K562 (cell line): Measurements from ENCODE around the gene IQCN. TPM values are rescaled to one million over a fixed set of nuclear protein-coding genes. Genes with fewer than 3 reads are reported as not detected.

ENCODE experiments used
- ADNP ChIP-seq: fragments of 200-800 bp; sonication (Bioruptor generic); IDR thresholded peaks from 2 replicates; pipeline ENCODE4 v1.6.1; 2016; ENCODE audit warnings: missing genetic modification characterization, missing compliant biosample characterization
- BACH1 ChIP-seq: fragments of 200-800 bp; sonication (Bioruptor generic); IDR thresholded peaks from 2 replicates; pipeline ENCODE4 v1.6.1; 2016; ENCODE audit warnings: missing genetic modification characterization, missing compliant biosample characterization
- CAMTA2 ChIP-seq: fragments of 250-450 bp; sonication (Bioruptor Pico); conservative IDR thresholded peaks from 2 replicates; pipeline ENCODE4 v1.5.1; 2022
- CEBPG ChIP-seq, 3 experiments: fragments of 200-800 bp in 1 of 3; sonication (Bioruptor generic) in 1 of 3; sonication (generic) in 1 of 3; formaldehyde crosslinking in 1 of 3; IDR thresholded peaks in 2 of 3; conservative IDR thresholded peaks in 1 of 3; 2 replicates each; pipeline versions ENCODE4 v1.6.1 to v1.8.0; 2016 to 2022; ENCODE audit warnings: missing compliant biosample characterization in 2 of 3, missing genetic modification characterization in 2 of 3, mild to moderate bottlenecking in 1 of 3, missing genetic modification reagents in 1 of 3
- CTBP1 ChIP-seq: fragments of 450-650 bp; IDR thresholded peaks from 2 replicates; pipeline ENCODE4 v1.6.1; 2016; ENCODE audit warnings: borderline replicate concordance
- ELF1 ChIP-seq: fragments of 200-800 bp; sonication (Bioruptor generic); IDR thresholded peaks from 2 replicates; pipeline ENCODE4 v1.6.1; 2016; ENCODE audit warnings: missing genetic modification characterization, missing compliant biosample characterization
- MAZ ChIP-seq, 2 experiments: fragments of 450-650 bp in 1 of 2; sonication (generic) in 1 of 2; formaldehyde crosslinking; IDR thresholded peaks in 1 of 2; conservative IDR thresholded peaks in 1 of 2; 2 replicates each; pipeline versions ENCODE4 v1.4.0 to v1.5.0; 2020; ENCODE audit warnings: mild to moderate bottlenecking in 1 of 2, missing genetic modification reagents in 1 of 2
- MYBL2 ChIP-seq, 2 experiments: fragments of 450-650 bp in 1 of 2; sonication (generic) in 1 of 2; formaldehyde crosslinking in 1 of 2; IDR thresholded peaks; 2 replicates each; pipeline versions ENCODE4 v1.6.1 to v1.8.1; 2017 to 2022; ENCODE audit warnings: borderline replicate concordance in 1 of 2, inconsistent platforms in 1 of 2, low read depth in 1 of 2, mild to moderate bottlenecking in 1 of 2, missing genetic modification reagents in 1 of 2, moderate library complexity in 1 of 2
- MYNN ChIP-seq, 2 experiments: sonication (generic); formaldehyde crosslinking in 1 of 2; IDR thresholded peaks; 2 replicates each; pipeline versions ENCODE4 v1.5.0 to v1.6.1; 2016 to 2020; ENCODE audit warnings: antibody characterized with exemption in 1 of 2, missing genetic modification reagents in 1 of 2
- NCOA6 ChIP-seq: fragments of 450-650 bp; IDR thresholded peaks from 2 replicates; pipeline ENCODE4 v1.6.1; 2017; ENCODE audit warnings: mild to moderate bottlenecking
- NR2C1 ChIP-seq, 2 experiments: fragments of 450-650 bp; IDR thresholded peaks; 2 replicates each; pipeline ENCODE4 v1.6.1; 2017; ENCODE audit warnings: mild to moderate bottlenecking in 2 of 2, antibody characterized with exemption in 1 of 2, inconsistent platforms in 1 of 2, missing compliant biosample characterization in 1 of 2, missing genetic modification characterization in 1 of 2
- OTX1 ChIP-seq: fragments of 450-650 bp; formaldehyde crosslinking; IDR thresholded peaks from 2 replicates; pipeline ENCODE4 v1.4.0; 2022; ENCODE audit warnings: mild to moderate bottlenecking
- PHB ChIP-seq: fragments of 250-450 bp; sonication (Bioruptor Pico); IDR thresholded peaks from 2 replicates; pipeline ENCODE4 v1.5.0; 2021
- POLR3G ChIP-seq: IDR thresholded peaks from 2 replicates; pipeline ENCODE4 v1.6.1; 2011; ENCODE audit not compliant: insufficient read length, insufficient replicate concordance; ENCODE audit errors: extremely low read depth
- RBM39 ChIP-seq: fragments of 200-400 bp; formaldehyde crosslinking; optimal IDR thresholded peaks from 2 replicates; pipeline ENCODE3; 2018; ENCODE audit warnings: low read depth, low read length
- SETDB1 ChIP-seq: IDR thresholded peaks from one replicate; pipeline ENCODE4 v1.6.1; 2012; ENCODE audit warnings: low read length, control low read depth, inconsistent platforms
- SMARCA4 ChIP-seq: fragments of 450-650 bp; IDR thresholded peaks from 2 replicates; pipeline ENCODE4 v1.6.1; 2016
- SNRNP70 ChIP-seq: fragments of 200-400 bp; formaldehyde crosslinking; optimal IDR thresholded peaks from 2 replicates; pipeline ENCODE3; 2017; ENCODE audit warnings: low read depth, low read length
- XRCC3 ChIP-seq: fragments of 450-650 bp; IDR thresholded peaks from 2 replicates; pipeline ENCODE4 v1.6.1; 2017; ENCODE audit warnings: mild to moderate bottlenecking, moderate library complexity
- ZNF436 ChIP-seq: fragments of 250-450, 450-650 bp; sonication (Bioruptor Pico); formaldehyde crosslinking; IDR thresholded peaks from 2 replicates; pipeline ENCODE4 v1.7.0; 2020; ENCODE audit warnings: mild to moderate bottlenecking
- ZNF57 ChIP-seq: fragments of 450-650 bp; formaldehyde crosslinking; IDR thresholded peaks from 2 replicates; pipeline ENCODE4 v1.4.0; 2020; ENCODE audit warnings: mild to moderate bottlenecking, moderate library complexity
- polyA plus RNA-seq, 8 experiments: library from polyadenylated mRNA; depleted of rRNA in 4 of 8; stranded (reverse) in 5 of 8; unstranded in 3 of 8; fragments of >200 nt; fragmentation: Nextera tagmentation in 2 of 8; fragmentation: Illumina TruSeq in 1 of 8; extraction: Ambion mirVana in 2 of 8; extraction: Trizol in 1 of 8; gene quantifications; 2 replicates each; pipeline versions ENCODE4 v1.2.1 to v1.2.3, GENCODE V29; 2011 to 2014; ENCODE audit warnings: inconsistent platforms in 1 of 8, missing spikeins in 1 of 8
- total RNA-seq, 7 experiments: library from RNA; depleted of rRNA in 6 of 7; stranded (reverse); fragments of >200 nt in 6 of 7; fragmentation: Illumina TruSeq in 2 of 7; extraction: Trizol in 2 of 7; gene quantifications; 2 replicates each; pipeline versions ENCODE4 v1.2.1 to v1.2.3, GENCODE V29; 2011 to 2021; ENCODE audit warnings: low replicate concordance in 1 of 7
- TF ChIP-seq, protein P1 (sequence below): fragments of 250-450 bp; sonication (Bioruptor Pico); IDR thresholded peaks from 2 replicates; pipeline ENCODE4 v1.6.1; 2021; ENCODE audit warnings: mild to moderate bottlenecking
- TF ChIP-seq, protein P2 (sequence below): fragments of 450-650 bp; formaldehyde crosslinking; IDR thresholded peaks from 2 replicates; pipeline ENCODE4 v1.4.0; 2022; ENCODE audit warnings: mild to moderate bottlenecking, moderate library complexity
- TF ChIP-seq, protein P3 (sequence below): IDR thresholded peaks from 2 replicates; pipeline ENCODE4 v1.6.1; 2014; ENCODE audit warnings: antibody characterized with exemption

IQCN gene
- total and polyA plus RNA-seq, 9 of the 15 experiments (the other 6 are each of a cell fraction or from before 2014, with no cell fraction given): 0.01 to 0.07 (median 0.04) TPM; not detected in 3

DNA sequence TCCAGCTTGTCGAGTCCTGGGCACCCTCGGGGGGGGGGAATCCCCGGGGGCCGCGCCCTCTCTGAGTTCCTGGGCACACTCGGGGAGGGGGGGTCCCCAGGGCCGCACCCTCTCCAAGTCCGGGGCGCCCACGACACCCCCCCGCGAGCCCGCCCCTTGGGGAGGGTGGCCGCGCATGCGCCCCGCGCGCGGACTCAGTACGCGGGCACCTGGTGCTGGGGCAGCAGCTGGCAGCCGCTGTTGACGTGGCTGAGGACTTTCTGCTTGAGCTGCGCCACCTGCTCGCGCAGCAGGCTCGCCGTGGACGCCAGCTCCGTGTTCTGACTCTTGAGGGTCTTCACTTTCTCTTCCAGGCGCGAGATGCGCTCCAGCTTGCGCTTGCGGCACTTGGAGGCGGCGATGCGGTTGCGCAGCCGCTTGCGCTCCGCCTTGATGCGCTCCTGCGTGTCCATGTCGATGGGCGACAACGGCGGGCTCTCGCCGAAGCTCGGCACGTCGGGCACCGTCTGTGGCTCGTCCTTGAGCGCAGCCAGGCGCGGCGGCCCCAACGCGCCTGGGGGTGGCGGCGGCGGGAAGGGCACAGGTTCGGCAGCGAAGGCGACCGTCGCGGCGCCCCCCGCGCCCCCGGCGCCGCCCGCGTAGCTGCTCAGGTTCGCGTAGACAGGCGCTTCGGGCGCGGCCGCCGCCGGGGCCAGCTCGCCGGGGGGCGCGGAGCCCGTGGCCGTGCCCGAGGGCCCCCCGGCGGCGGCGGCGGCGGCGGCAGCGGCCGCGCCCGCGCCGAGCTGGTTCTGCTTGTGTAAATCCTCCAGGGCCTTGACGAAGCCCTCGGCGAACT, 6.2 kb upstream of the IQCN start (continued):
- TF ChIP-seq, protein P1, sequence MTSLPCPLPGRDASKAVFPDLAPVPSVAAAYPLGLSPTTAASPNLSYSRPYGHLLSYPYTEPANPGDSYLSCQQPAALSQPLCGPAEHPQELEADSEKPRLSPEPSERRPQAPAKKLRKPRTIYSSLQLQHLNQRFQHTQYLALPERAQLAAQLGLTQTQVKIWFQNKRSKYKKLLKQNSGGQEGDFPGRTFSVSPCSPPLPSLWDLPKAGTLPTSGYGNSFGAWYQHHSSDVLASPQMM (CRISPR knock-in tag): no peak
- TF ChIP-seq RBM39: no peak
- TF ChIP-seq MYNN (IDR thresholded peaks at IDR 0.05): no peak
- TF ChIP-seq MYNN (CRISPR knock-in tag; IDR thresholded peaks at IDR 0.05): no peak
- no peak for TF ChIP-seq ZNF436 (CRISPR knock-in tag)
- no peak for TF ChIP-seq PHB (CRISPR knock-in tag)
- TF ChIP-seq OTX1: no peak
- no peak for TF ChIP-seq MYBL2 (IDR thresholded peaks at IDR 0.05; ENCODE audit: low read depth)
- no peak for TF ChIP-seq MYBL2 (CRISPR knock-in tag; IDR thresholded peaks at IDR 0.05; ENCODE audit: borderline replicate concordance)
- TF ChIP-seq ELF1: no peak
- 0 out of 2 replicates have a peak, but pooled peaks have one; percentile 12 for TF ChIP-seq CEBPG (CRISPR knock-in tag; IDR thresholded peaks at IDR 0.05)
- TF ChIP-seq CEBPG (tag; conservative IDR thresholded peaks at IDR 0.05 in 1 of 2, IDR thresholded peaks at IDR 0.05 in 1 of 2): no peak
- TF ChIP-seq, protein P2, sequence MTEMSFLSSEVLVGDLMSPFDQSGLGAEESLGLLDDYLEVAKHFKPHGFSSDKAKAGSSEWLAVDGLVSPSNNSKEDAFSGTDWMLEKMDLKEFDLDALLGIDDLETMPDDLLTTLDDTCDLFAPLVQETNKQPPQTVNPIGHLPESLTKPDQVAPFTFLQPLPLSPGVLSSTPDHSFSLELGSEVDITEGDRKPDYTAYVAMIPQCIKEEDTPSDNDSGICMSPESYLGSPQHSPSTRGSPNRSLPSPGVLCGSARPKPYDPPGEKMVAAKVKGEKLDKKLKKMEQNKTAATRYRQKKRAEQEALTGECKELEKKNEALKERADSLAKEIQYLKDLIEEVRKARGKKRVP (CRISPR knock-in tag): no peak
- no peak for TF ChIP-seq NR2C1 (IDR thresholded peaks at IDR 0.05)
- no peak for TF ChIP-seq NR2C1 (tag; IDR thresholded peaks at IDR 0.05)
- no peak for TF ChIP-seq SETDB1
- no peak for TF ChIP-seq ZNF57 (CRISPR knock-in tag)
- TF ChIP-seq CTBP1: peak; percentile 89
- no peak for TF ChIP-seq SMARCA4
- TF ChIP-seq BACH1 (tag): no peak
- no peak for TF ChIP-seq SNRNP70
- TF ChIP-seq MAZ (CRISPR knock-in tag; conservative IDR thresholded peaks at IDR 0.05 in 1 of 2, IDR thresholded peaks at IDR 0.05 in 1 of 2): peak; percentile 99 to 100
- TF ChIP-seq ADNP (tag): no peak
- no peak for TF ChIP-seq NCOA6
- no peak for TF ChIP-seq XRCC3
- no peak for TF ChIP-seq POLR3G
- TF ChIP-seq CAMTA2: no peak
- TF ChIP-seq, protein P3, sequence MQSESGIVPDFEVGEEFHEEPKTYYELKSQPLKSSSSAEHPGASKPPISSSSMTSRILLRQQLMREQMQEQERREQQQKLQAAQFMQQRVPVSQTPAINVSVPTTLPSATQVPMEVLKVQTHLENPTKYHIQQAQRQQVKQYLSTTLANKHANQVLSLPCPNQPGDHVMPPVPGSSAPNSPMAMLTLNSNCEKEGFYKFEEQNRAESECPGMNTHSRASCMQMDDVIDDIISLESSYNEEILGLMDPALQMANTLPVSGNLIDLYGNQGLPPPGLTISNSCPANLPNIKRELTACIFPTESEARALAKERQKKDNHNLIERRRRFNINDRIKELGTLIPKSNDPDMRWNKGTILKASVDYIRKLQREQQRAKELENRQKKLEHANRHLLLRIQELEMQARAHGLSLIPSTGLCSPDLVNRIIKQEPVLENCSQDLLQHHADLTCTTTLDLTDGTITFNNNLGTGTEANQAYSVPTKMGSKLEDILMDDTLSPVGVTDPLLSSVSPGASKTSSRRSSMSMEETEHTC: no peak
